Mammary microvascular endothelial cell (primary cell): ENCODE measurements around the gene DEPDC1. TPM values are rescaled to one million over a fixed set of nuclear protein-coding genes. Genes with fewer than 3 reads are reported as not detected.

Experiments
- total RNA-seq: library from RNA; depleted of rRNA; stranded (reverse); fragments of >200 nt; gene quantifications from 2 replicates; pipeline ENCODE4 v1.2.3, GENCODE V29; 2015

Gene DEPDC1
- 24.8 and 28.8 TPM in 2 replicates for total RNA-seq

DNA sequence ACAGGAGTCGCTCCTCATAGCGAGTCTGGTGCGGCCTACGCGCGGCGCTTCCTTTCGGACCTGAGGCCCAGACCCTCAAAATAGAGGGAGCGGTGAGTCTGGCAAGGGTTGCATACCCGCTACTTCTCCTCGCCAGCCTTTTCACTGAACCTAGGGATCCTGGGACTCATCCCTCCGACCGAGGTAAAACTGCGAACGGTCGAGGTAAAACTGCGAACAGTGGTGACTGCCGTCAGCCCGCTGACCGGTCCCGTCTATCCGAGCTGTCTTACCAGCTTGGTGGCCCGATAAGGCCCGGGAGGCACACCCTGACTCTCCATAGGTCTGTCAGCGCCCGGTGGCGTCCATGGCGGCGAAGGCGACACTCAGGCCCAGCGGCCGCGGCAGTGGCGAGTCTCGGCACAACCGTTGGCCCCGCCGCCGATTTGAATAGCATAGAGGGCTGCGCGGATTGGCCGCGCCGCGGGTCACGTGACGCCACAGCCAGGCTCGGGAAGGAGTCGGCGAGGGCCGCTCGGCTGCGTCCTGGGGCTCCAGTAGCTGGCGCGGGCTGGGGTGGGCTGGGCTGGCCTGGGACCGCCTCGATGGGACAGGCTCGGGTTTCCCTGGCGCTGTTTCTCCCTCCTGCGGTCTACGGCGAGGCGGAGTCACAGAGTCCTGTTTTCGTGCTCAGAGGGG is at the start of gene DEPDC1:
Gene DEPDC1 (minus strand): TSS at position 403 of the 678 bp plus-strand sequence. CDS start 83 bp downstream, at position 320.

GRCh38 chr1:68449901-68450300 is 47.0 kb downstream of the DEPDC1 start, which contains the start of gene RPE65:
RPE65 (minus strand) TSS chr1:68449954; CDS start chr1:68449905, 49 bp downstream.

Other genes starting within 250 kb of the DEPDC1 start
- gene RPE65, start 47.1 kb downstream of the DEPDC1 start, total RNA-seq = not detected in 2 replicates